Tibial nerve (tissue), 4 donors: ENCODE results near the gene KRTAP10-2. TPM values are rescaled to one million over a fixed set of nuclear protein-coding genes. Genes with fewer than 3 reads are reported as not detected.

Source experiments
- DNase-seq, 2 donors: peaks; one replicate each; pipeline ENCODE4 v3.0.0-alpha.2; 2019; ENCODE audit warnings: low spot score in 2 of 2
- H3K27ac ChIP-seq, 4 donors: fragments of 200-600 bp; sonication (generic) in 3 of 4; one replicate each; pipeline ENCODE4 v1.5.1; 2017 to 2019; ENCODE audit warnings: mild to moderate bottlenecking in 1 of 4
- H3K27me3 ChIP-seq, 2 donors: fragments of 200-600 bp; sonication (generic) in 1 of 2; one replicate each; pipeline versions ENCODE4 v1.5.1 to v1.6.0; 2017 to 2019
- H3K36me3 ChIP-seq, 3 donors: fragments of 200-600 bp; sonication (generic); one replicate each; pipeline ENCODE4 v1.5.1; 2018 to 2019
- H3K4me1 ChIP-seq, 4 donors: fragments of 200-600 bp; sonication (generic) in 3 of 4; one replicate each; pipeline ENCODE4 v1.5.1; 2017 to 2019
- H3K4me3 ChIP-seq, 4 donors: fragments of 200-600 bp; sonication (generic) in 3 of 4; one replicate each; pipeline ENCODE4 v1.5.1; 2017 to 2019; ENCODE audit warnings: mild to moderate bottlenecking in 1 of 4, moderate library complexity in 1 of 4
- H3K9me3 ChIP-seq, 4 donors: fragments of 200-600 bp; sonication (generic) in 3 of 4; one replicate each; pipeline ENCODE4 v1.5.1; 2017 to 2019
- EP300 ChIP-seq, 2 donors: sonication (generic); formaldehyde crosslinking; IDR thresholded peaks; one replicate each; pipeline ENCODE4 v1.6.1; 2017; ENCODE audit warnings: antibody characterized with exemption in 2 of 2, mild to moderate bottlenecking in 1 of 2
- POLR2A ChIP-seq, 2 donors: fragments of 450-650 bp; IDR thresholded peaks; one replicate each; pipeline ENCODE4 v1.6.1; 2017; ENCODE audit warnings: antibody characterized with exemption in 2 of 2, mild to moderate bottlenecking in 2 of 2, moderate library complexity in 2 of 2
- WGBS, 2 donors: methylation state at CpG; one replicate each; pipeline ENCODE4 v1.1.5; 2018; 5-methylcytosine and 5-hydroxymethylcytosine counted together
- total RNA-seq, 4 donors: library from RNA; depleted of rRNA; stranded (reverse); fragments of >200 nt; gene quantifications; one replicate each; pipeline ENCODE4 v1.1.0, GENCODE V29; 2016
- TF ChIP-seq, protein P1 (sequence below), 5 experiments: fragments of 200-600 bp in 3 of 5; fragments of 450-650 bp in 2 of 5; sonication (generic) in 3 of 5; IDR thresholded peaks; one replicate each; pipeline ENCODE4 v1.5.1; 2016 to 2019; ENCODE audit warnings: antibody characterized with exemption in 5 of 5, mild to moderate bottlenecking in 3 of 5, moderate library complexity in 2 of 5

The KRTAP10-2 gene
- total RNA-seq, 4 donors from 2014 or later, result not detected

DNA sequence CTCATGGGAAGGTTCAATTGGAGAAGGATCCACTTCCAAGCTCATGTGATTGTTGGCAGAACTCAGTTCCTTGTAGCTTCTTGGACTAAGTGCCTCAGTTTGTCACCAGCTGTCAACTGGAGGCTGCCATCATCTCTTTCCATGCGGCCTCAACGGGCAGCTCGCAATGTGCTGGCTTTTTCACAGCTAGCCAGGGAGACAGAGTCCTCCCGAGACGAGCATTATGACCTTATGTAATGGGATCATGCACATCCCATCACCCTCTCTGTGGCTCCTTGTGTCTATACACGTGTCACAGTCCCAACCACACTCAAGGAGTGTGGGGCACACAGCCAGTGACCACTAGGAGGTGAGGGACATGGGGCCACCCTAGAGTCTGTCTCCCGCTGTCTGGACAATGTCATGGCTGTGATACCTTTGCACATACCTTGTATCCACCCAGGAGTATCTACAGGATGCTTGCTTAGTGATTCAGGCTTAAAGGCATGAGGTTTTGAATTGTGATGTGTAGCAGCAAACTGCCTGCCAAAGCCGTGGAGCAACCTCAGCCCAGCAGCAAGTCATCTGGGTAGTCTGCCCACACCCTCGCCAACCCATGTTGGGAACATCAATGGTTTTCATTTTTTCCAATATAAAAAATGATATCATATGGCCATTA lies 44.9 kb upstream of the KRTAP10-2 start:
- no peak overlapping the region for H3K4me3 ChIP-seq
- WGBS, 2 donors, result 77 to 85% methylated on average over 9 of the region's 9 CpGs
- H3K4me1 ChIP-seq, result no peaks in the 10 kb centered on the region
- H3K27ac ChIP-seq, result no peak overlapping the region
- DNase-seq, result no peak
- no peak for TF ChIP-seq POLR2A (IDR thresholded peaks at IDR 0.05)
- TF ChIP-seq EP300 (IDR thresholded peaks at IDR 0.05), result no peak
- TF ChIP-seq, protein P1, sequence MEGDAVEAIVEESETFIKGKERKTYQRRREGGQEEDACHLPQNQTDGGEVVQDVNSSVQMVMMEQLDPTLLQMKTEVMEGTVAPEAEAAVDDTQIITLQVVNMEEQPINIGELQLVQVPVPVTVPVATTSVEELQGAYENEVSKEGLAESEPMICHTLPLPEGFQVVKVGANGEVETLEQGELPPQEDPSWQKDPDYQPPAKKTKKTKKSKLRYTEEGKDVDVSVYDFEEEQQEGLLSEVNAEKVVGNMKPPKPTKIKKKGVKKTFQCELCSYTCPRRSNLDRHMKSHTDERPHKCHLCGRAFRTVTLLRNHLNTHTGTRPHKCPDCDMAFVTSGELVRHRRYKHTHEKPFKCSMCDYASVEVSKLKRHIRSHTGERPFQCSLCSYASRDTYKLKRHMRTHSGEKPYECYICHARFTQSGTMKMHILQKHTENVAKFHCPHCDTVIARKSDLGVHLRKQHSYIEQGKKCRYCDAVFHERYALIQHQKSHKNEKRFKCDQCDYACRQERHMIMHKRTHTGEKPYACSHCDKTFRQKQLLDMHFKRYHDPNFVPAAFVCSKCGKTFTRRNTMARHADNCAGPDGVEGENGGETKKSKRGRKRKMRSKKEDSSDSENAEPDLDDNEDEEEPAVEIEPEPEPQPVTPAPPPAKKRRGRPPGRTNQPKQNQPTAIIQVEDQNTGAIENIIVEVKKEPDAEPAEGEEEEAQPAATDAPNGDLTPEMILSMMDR (IDR thresholded peaks at IDR 0.05), result no peak
- peaks cover 0 to 10% (median 0%) of the 10 kb centered on the region in 4 donors for H3K9me3 ChIP-seq
- H3K36me3 ChIP-seq, result no peaks in the 10 kb centered on the region
- H3K27me3 ChIP-seq, result peaks cover 0 to 10% of the 10 kb centered on the region in 2 donors

DNA sequence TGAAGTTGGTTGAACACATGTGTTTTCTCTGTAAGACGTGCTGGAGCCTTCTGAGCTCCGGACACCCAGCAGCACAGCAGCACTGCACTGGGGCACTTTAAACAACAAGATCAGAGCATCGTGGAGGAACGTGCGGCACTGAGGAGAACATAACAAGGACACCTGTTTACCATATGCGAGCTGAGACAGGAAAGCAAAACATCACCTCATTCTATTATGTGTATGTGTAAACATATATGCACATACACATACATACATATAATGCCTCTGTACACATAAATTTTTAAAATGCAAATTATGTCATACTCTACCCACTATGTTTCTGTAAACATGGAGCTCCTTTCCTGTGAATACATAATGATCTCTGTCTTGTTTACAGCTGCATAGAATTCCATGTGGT lies 44.2 kb upstream of the KRTAP10-2 start:
- no peak overlapping the region for H3K4me3 ChIP-seq
- no peak for TF ChIP-seq EP300 (IDR thresholded peaks at IDR 0.05)
- TF ChIP-seq, protein P1 (IDR thresholded peaks at IDR 0.05), result no peak
- TF ChIP-seq POLR2A (IDR thresholded peaks at IDR 0.05), result no peak
- no peaks in the 10 kb centered on the region for H3K36me3 ChIP-seq
- H3K27ac ChIP-seq, result no peak overlapping the region
- peaks cover 0 to 10% of the 10 kb centered on the region in 2 donors for H3K27me3 ChIP-seq
- DNase-seq, result no peak
- H3K4me1 ChIP-seq, result no peaks in the 10 kb centered on the region
- peaks cover 0 to 10% (median 0%) of the 10 kb centered on the region in 4 donors for H3K9me3 ChIP-seq
- WGBS, 2 donors, result 63 to 71% methylated on average over 6 of the region's 6 CpGs

DNA sequence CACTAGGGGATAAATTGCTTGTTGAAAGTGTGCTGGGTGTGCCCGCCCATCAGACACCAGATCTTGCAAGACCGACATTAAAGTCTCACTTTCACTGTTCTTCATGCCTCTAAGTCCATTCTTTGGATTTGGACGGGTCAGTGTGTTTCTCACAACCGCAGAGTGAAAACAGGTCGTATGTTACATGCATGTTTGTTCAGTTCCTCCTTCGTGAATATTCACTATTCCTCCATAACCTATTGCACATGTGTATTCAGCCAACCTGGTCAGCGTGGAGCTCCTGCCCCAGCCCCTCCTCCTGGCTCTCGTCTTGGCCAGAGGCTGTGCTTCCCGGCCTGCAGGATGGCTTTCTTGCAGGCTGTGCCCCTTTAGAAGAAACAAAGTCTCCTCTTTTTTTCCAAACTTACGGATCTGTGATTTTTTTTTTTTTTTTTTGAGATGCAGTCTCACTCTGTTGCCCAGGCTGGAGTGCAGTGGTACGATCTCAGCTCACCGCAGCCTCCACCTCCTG lies 43.2 kb upstream of the KRTAP10-2 start:
- H3K4me1 ChIP-seq, result no peaks in the 10 kb centered on the region
- no peak for DNase-seq
- H3K9me3 ChIP-seq, result peaks cover 0 to 9% (median 0%) of the 10 kb centered on the region in 4 donors

DNA sequence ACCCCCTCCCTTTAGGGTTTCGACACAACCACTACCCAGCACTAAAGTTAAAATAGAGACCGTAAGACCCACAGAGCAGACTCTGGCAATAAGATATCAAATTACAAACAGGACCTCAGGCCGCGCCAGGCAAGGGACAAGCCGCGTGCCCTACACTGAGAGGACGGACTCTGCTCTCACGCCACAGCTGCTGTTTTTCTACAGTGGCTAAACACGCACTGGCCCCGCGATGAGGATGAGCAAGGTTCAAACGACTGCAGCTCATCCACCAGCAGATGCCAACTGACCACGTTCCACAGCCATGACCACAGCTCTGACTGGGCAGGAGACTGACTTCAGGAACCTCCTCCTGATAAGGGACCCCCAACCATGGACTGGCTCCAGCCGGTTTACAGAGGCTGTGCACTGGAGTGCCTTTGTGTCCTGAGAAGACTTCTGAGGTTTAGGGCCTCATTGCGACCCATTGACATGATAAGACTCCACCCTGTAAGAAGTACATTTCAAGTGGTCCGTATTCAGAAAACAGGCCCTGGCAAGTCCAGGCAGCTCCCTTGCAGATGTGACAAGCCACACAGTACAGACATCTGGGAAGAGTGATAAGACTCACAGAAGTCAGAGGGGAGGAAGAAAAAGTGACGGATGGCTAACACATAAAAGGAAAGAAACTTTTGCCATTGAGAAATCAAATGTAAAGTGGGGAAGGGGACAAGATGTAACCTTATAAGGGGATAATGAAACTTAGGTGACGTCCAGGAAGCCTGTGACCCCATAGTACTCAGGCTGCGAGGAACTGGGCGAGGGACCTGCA lies 42.5 kb upstream of the KRTAP10-2 start:
- H3K9me3 ChIP-seq, result peaks cover 0 to 7% (median 0%) of the 10 kb centered on the region in 4 donors
- no peak overlapping the region for H3K4me3 ChIP-seq
- H3K4me1 ChIP-seq, result no peaks in the 10 kb centered on the region
- H3K27me3 ChIP-seq, result peaks cover 0 to 10% of the 10 kb centered on the region in 2 donors
- TF ChIP-seq POLR2A (IDR thresholded peaks at IDR 0.05) (no peak), EP300 (IDR thresholded peaks at IDR 0.05) (no peak)
- TF ChIP-seq, protein P1 (IDR thresholded peaks at IDR 0.05), result no peak
- DNase-seq, result no peak
- H3K27ac ChIP-seq, result no peak overlapping the region
- no peaks in the 10 kb centered on the region for H3K36me3 ChIP-seq
- WGBS, 2 donors, result 37 to 44% methylated on average over 20 of the region's 20 CpGs

More for the DNA sequence above, 43.2 kb upstream of the KRTAP10-2 start:
- WGBS, 2 donors, result 74 to 75% methylated on average over 12 of the region's 12 CpGs
- TF ChIP-seq EP300 (IDR thresholded peaks at IDR 0.05) (no peak), POLR2A (IDR thresholded peaks at IDR 0.05) (no peak)
- TF ChIP-seq, protein P1 (IDR thresholded peaks at IDR 0.05), result no peak
- Histone ChIP-seq H3K4me3 (no peak overlapping the region), H3K27ac (no peak overlapping the region), H3K36me3 (no peaks in the 10 kb centered on the region), H3K27me3 (peaks cover 0 to 10% of the 10 kb centered on the region in 2 donors)
